GM19193 (cell line): ENCODE data around the gene TTLL9.

Source experiments
- POLR2A ChIP-seq: IDR thresholded peaks from 4 replicates; pipeline ENCODE4 v1.6.1; 2011; ENCODE audit not compliant: insufficient read depth, insufficient read length; ENCODE audit errors: extremely low read depth

TTLL9 gene

GRCh38 chr20:31879143-31879987, 8.9 kb downstream of the TTLL9 start:
- peak; percentile 19 for TF ChIP-seq POLR2A

- TF ChIP-seq POLR2A = no peak
Measured at GRCh38 chr20:31881945-31882344, 11.5 kb downstream of the TTLL9 start.

GRCh38 chr20:31883829-31884228, 13.4 kb downstream of the TTLL9 start:
- no peak for TF ChIP-seq POLR2A

- TF ChIP-seq POLR2A = no peak
Measured at GRCh38 chr20:31890646-31891045, 20.2 kb downstream of the TTLL9 start.

GRCh38 chr20:31894980-31895675, 24.7 kb downstream of the TTLL9 start:
- no peak for TF ChIP-seq POLR2A

- no peak for TF ChIP-seq POLR2A
Measured at GRCh38 chr20:31896049-31896448, 25.6 kb downstream of the TTLL9 start.

- TF ChIP-seq POLR2A = no peak
Measured at GRCh38 chr20:31897541-31897940, 27.1 kb downstream of the TTLL9 start.

GRCh38 chr20:31901615-31902014, 31.2 kb downstream of the TTLL9 start:
- no peak for TF ChIP-seq POLR2A

GRCh38 chr20:31903627-31904386, 33.4 kb downstream of the TTLL9 start:
- TF ChIP-seq POLR2A = no peak

- no peak for TF ChIP-seq POLR2A
Measured at GRCh38 chr20:31906001-31906400, 35.6 kb downstream of the TTLL9 start.

- TF ChIP-seq POLR2A = no peak
Measured at GRCh38 chr20:31907046-31907445, 36.6 kb downstream of the TTLL9 start.

GRCh38 chr20:31908016-31908415, 37.6 kb downstream of the TTLL9 start:
- no peak for TF ChIP-seq POLR2A

- TF ChIP-seq POLR2A = no peak
Measured at GRCh38 chr20:31908424-31908823, 38.0 kb downstream of the TTLL9 start.

- TF ChIP-seq POLR2A = no peak
Measured at GRCh38 chr20:31909253-31910070, 39.0 kb downstream of the TTLL9 start.
